ENCODE results near the gene VWC2. TPM values are rescaled to one million over a fixed set of nuclear protein-coding genes. Genes with fewer than 3 reads are reported as not detected.

The VWC2 gene
- polyA plus RNA-seq, 1 experiment = not detected

GRCh38 chr7:49775065-49775948, 1.9 kb downstream of the VWC2 start:
- no peak overlapping the region for H3K4me3 ChIP-seq (ENCODE audit: low read depth, low read length)
- ChIA-PET POLR2A (no interaction called here), CTCF (no interaction called here)
- DNase-seq (ENCODE audit: low read depth, low spot score) = no peak
- peaks cover 19% of the 10 kb centered on the region; the same call in 1 of the 2 replicates for H3K9me3 ChIP-seq (ENCODE audit: control insufficient read depth, insufficient read depth, low read length)
- H3K27me3 ChIP-seq (ENCODE audit: control insufficient read depth, insufficient read depth, low read length) = peaks cover 6% of the 10 kb centered on the region
- H3K27ac ChIP-seq (ENCODE audit: low read depth, low read length) = no peak overlapping the region
- no peak for TF ChIP-seq CTCF (IDR thresholded peaks at IDR 0.05; ENCODE audit: low read depth, low read length)

GRCh38 chr7:49775949-49776443, 2.6 kb downstream of the VWC2 start:
- H3K27me3 ChIP-seq (ENCODE audit: control insufficient read depth, insufficient read depth, low read length) = peaks cover 6% of the 10 kb centered on the region

GRCh38 chr7:49776994-49777393, 3.6 kb downstream of the VWC2 start:
- no peak for TF ChIP-seq CTCF (IDR thresholded peaks at IDR 0.05; ENCODE audit: low read depth, low read length)
- H3K27me3 ChIP-seq (ENCODE audit: control insufficient read depth, insufficient read depth, low read length) = peaks cover 6% of the 10 kb centered on the region
- DNase-seq (ENCODE audit: low read depth, low spot score) = no peak
- CTCF ChIA-PET = no interaction called here
- H3K27ac ChIP-seq (ENCODE audit: low read depth, low read length) = no peak overlapping the region
- H3K9me3 ChIP-seq (ENCODE audit: control insufficient read depth, insufficient read depth, low read length) = peaks cover 22% of the 10 kb centered on the region
- no peak overlapping the region for H3K4me3 ChIP-seq (ENCODE audit: low read depth, low read length)
- POLR2A ChIA-PET = no interaction called here

More at GRCh38 chr7:49775949-49776443, 2.6 kb downstream of the VWC2 start:
- ChIA-PET POLR2A (no interaction called here), CTCF (no interaction called here)
- H3K4me3 ChIP-seq (ENCODE audit: low read depth, low read length) = no peak overlapping the region
- H3K27ac ChIP-seq (ENCODE audit: low read depth, low read length) = no peak overlapping the region
- H3K9me3 ChIP-seq (ENCODE audit: control insufficient read depth, insufficient read depth, low read length) = peaks cover 19% of the 10 kb centered on the region; the same call in 1 of the 2 replicates
- TF ChIP-seq CTCF (IDR thresholded peaks at IDR 0.05; ENCODE audit: low read depth, low read length) = no peak
- no peak for DNase-seq (ENCODE audit: low read depth, low spot score)

GRCh38 chr7:49778731-49779270, 5.4 kb downstream of the VWC2 start:
- no peak overlapping the region for H3K27ac ChIP-seq (ENCODE audit: low read depth, low read length)
- TF ChIP-seq CTCF (IDR thresholded peaks at IDR 0.05; ENCODE audit: low read depth, low read length) = no peak
- H3K27me3 ChIP-seq (ENCODE audit: control insufficient read depth, insufficient read depth, low read length) = peaks cover 6% of the 10 kb centered on the region
- DNase-seq (ENCODE audit: low read depth, low spot score) = no peak
- H3K9me3 ChIP-seq (ENCODE audit: control insufficient read depth, insufficient read depth, low read length) = peaks cover 17% of the 10 kb centered on the region
- ChIA-PET POLR2A (no interaction called here), CTCF (no interaction called here)
- H3K4me3 ChIP-seq (ENCODE audit: low read depth, low read length) = no peak overlapping the region

GRCh38 chr7:49780953-49781352, 7.5 kb downstream of the VWC2 start:
- no peak for TF ChIP-seq CTCF (IDR thresholded peaks at IDR 0.05; ENCODE audit: low read depth, low read length)
- Histone ChIP-seq H3K27me3 (ENCODE audit: control insufficient read depth, insufficient read depth, low read length) (no peaks in the 10 kb centered on the region), H3K4me3 (ENCODE audit: low read depth, low read length) (no peak overlapping the region), H3K9me3 (ENCODE audit: control insufficient read depth, insufficient read depth, low read length) (peaks cover 9% of the 10 kb centered on the region; the same call in 1 of the 2 replicates), H3K27ac (ENCODE audit: low read depth, low read length) (no peak overlapping the region)
- no peak for DNase-seq (ENCODE audit: low read depth, low spot score)
- ChIA-PET POLR2A (no interaction called here), CTCF (interaction anchor here (0.6 kb wide), 1 partner anchor 287 kb away, joined by 5 read pairs; no protein-coding TSS in a partner anchor)
